ENCODE results near the gene CDK5R1. TPM values are rescaled to one million over a fixed set of nuclear protein-coding genes. Genes with fewer than 3 reads are reported as not detected.

CDK5R1 gene
- total and polyA plus RNA-seq, 2 donors (not counting 1 experiment from before 2014, with no cell fraction given) = 2.4 to 6.2 TPM

- Mint-ChIP-seq H3K27ac (peak overlapping the region; percentile 73), H3K4me1 (peaks cover 50% of the 10 kb centered on the region), H3K4me3 (peak overlapping the region; percentile 78), H3K9me3 (ENCODE audit: insufficient read depth) (no peaks in the 10 kb centered on the region), H3K27me3 (no peaks in the 10 kb centered on the region)
- ChIA-PET POLR2A (interaction anchor here (0.7 to 0.8 kb wide), 2 partner anchors 37 to 121 kb away, joined by 3 to 7 read pairs; no protein-coding TSS in a partner anchor), CTCF (interaction anchor here (0.9 to 10.2 kb wide), 7 partner anchors 24 to 421 kb away, joined by 3 to 139 read pairs (median 8); no protein-coding TSS in a partner anchor)
- peak overlapping the region in 4 of 5 experiments; percentile 19 to 64 (median 54) for H3K4me3 ChIP-seq (ENCODE audit: control extremely low read depth in 1 of 5, extremely low read depth in 1 of 5, insufficient read depth in 1 of 5, low read depth in 2 of 5, low read length in 4 of 5)
- 14% methylated on average over 72 of the region's 72 CpGs for WGBS (ENCODE audit: insufficient coverage)
- H3K9me3 ChIP-seq (ENCODE audit: control extremely low read depth in 1 of 3, control insufficient read depth in 2 of 3, insufficient read depth in 1 of 3, low read length in 2 of 3) = no peaks in the 10 kb centered on the region
- H3K27me3 ChIP-seq (replicated peaks in 1 of 4; ENCODE audit: control extremely low read depth in 1 of 4, control insufficient read depth in 3 of 4, insufficient read depth in 4 of 4, low read length in 3 of 4) = no peaks in the 10 kb centered on the region
- peak overlapping the region; percentile 54 for H3K9ac ChIP-seq (ENCODE audit: low read length)
- H3K4me2 ChIP-seq (replicated peaks; ENCODE audit: low read depth, low read length, poor library complexity, severe bottlenecking) = peak overlapping the region; percentile 96
- intact Hi-C loops (cut with micrococcal nuclease) = loop anchor here (10.0 kb wide), 1 partner anchor 389 kb away; the partner anchor contains the start of gene MYO1D
- H3K4me1 ChIP-seq (ENCODE audit: control insufficient read depth in 2 of 2, insufficient read depth in 2 of 2, low read length in 2 of 2) = peaks cover 47% of the 10 kb centered on the region in 2 donors
- H3K79me2 ChIP-seq (ENCODE audit: control insufficient read depth, insufficient read depth, low read length) = peaks cover 34% of the 10 kb centered on the region
- TF ChIP-seq CTCF (IDR thresholded peaks at IDR 0.05) (no peak), EZH2 (IDR thresholded peaks at IDR 0.05; ENCODE audit: borderline replicate concordance, insufficient read depth, low read depth, low read length, poor library complexity, severe bottlenecking) (no peak)
- ATAC-seq (ENCODE audit: low read depth) = peak; percentile 76
- H2AFZ ChIP-seq (ENCODE audit: insufficient read depth, low read depth, low read length, poor library complexity, severe bottlenecking) = peak overlapping the region; percentile 77
- peaks cover 0 to 20% of the 10 kb centered on the region in 2 experiments for H3K36me3 ChIP-seq (replicated peaks in 1 of 2; ENCODE audit: control extremely low read depth in 1 of 2, control insufficient read depth in 1 of 2, extremely low read depth in 1 of 2, insufficient read depth in 2 of 2, low read length in 1 of 2)
- peak overlapping the region in 1 of 2 donors; percentile 69 for H3K27ac ChIP-seq (ENCODE audit: low read length in 2 of 2)
- peaks cover 11% of the 10 kb centered on the region for H4K20me1 ChIP-seq (ENCODE audit: control insufficient read depth, insufficient read depth, low read length, poor library complexity, severe bottlenecking)
- peak; percentile 87 for DNase-seq
Measured at GRCh38 chr17:32486111-32486700, 587 bp upstream of the CDK5R1 start.
